ENCODE measurements around the gene COL27A1. TPM values are rescaled to one million over a fixed set of nuclear protein-coding genes. Genes with fewer than 3 reads are reported as not detected.

Gene COL27A1
- total and polyA plus RNA-seq, 12 donors, result 3.1 to 35.8 (median 5.1) TPM

GRCh38 chr9:114121227-114122135 lies 33.9 kb upstream of the COL27A1 start:
- intact Hi-C loops (cut with DNase I), result no loop called here
- no peak overlapping the region for H3K4me3 ChIP-seq
- H3K4me1 ChIP-seq, result peaks cover 0 to 14% (median 9%) of the 10 kb centered on the region in 9 donors
- peaks cover 0 to 18% (median 5%) of the 10 kb centered on the region in 7 donors for H3K27me3 ChIP-seq
- no peaks in the 10 kb centered on the region for H3K9me3 ChIP-seq
- WGBS, 2 donors, result 75 to 78% methylated on average over 16 of the region's 16 CpGs
- no peak overlapping the region for H3K27ac ChIP-seq
- DNase-seq (no peak), ATAC-seq (peak in 1 of 8 donors; percentile 22)
- no peaks in the 10 kb centered on the region for H3K36me3 ChIP-seq
- TF ChIP-seq CTCF (IDR thresholded peaks at IDR 0.05), result no peak

- WGBS, 2 donors, result 88 to 91% methylated on average over 9 of the region's 9 CpGs
- no peak for TF ChIP-seq CTCF (IDR thresholded peaks at IDR 0.05)
- Histone ChIP-seq H3K36me3 (no peaks in the 10 kb centered on the region), H3K9me3 (peaks cover 0 to 4% (median 0%) of the 10 kb centered on the region in 11 donors), H3K4me3 (no peak overlapping the region), H3K4me1 (peaks cover 0 to 14% (median 8%) of the 10 kb centered on the region in 9 donors), H3K27me3 (peaks cover 0 to 16% (median 5%) of the 10 kb centered on the region in 7 donors), H3K27ac (no peak overlapping the region)
- ATAC-seq, result peak in 1 of 8 donors; percentile 20
- intact Hi-C loops (cut with DNase I), result no loop called here
- DNase-seq, result no peak
Measured at GRCh38 chr9:114122136-114123027, 33.0 kb upstream of the COL27A1 start.

DNA sequence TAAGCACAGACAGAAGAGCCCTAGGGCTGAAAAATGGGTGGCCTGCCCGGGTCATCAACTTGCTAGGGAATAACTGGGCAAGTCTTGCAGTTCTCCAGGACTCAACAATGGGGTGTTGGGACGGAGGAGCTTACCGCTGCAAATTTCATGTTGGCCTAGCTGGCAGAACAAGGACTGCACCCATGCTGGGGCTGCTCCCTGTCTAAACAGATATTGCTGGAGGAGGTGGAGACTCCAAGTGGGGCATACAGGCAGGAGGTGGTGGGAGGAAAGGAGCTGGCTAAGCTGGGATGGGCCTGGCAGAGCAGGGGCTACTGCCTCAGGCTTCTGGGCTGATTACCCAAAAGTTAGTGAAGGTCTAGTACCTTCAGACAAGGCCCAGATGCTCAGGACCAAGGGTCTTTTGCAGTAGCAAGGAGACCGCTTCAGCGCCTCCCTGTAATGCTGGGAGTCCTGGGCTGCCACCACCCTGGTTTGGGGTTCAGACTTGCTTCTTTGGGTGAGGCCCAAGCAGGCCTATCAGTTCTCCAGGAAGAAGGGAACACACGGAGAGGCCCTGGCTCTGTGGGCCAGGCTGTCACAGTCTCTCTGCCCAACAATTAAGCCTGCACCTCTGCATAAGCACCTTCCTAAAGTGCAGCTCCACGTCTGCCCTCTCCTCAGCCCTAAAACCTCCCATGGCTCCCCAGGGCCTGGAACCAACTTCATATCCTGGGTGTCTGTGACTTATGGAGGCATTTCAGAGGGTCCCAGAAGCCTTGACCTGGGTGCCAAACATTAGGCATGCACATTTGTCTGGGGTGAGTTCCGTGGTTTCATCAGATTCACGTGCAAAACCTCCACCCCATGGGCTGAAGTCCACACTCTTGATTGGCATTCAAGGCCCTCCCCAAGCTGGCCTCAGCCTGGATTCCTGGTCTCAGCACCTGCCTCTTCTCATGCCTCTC lies 32.0 kb upstream of the COL27A1 start:
- TF ChIP-seq CTCF (IDR thresholded peaks at IDR 0.05), result no peak
- ATAC-seq, result peak in 1 of 8 donors; percentile 12
- Histone ChIP-seq H3K36me3 (no peaks in the 10 kb centered on the region), H3K9me3 (peaks cover 0 to 10% (median 0%) of the 10 kb centered on the region in 11 donors), H3K27me3 (peaks cover 0 to 13% (median 0%) of the 10 kb centered on the region in 7 donors), H3K4me3 (no peak overlapping the region), H3K4me1 (peaks cover 0 to 14% (median 8%) of the 10 kb centered on the region in 9 donors), H3K27ac (no peak overlapping the region)
- no peak for DNase-seq
- 90 to 91% methylated on average over 9 of the region's 9 CpGs for WGBS, 2 donors
- intact Hi-C loops (cut with DNase I), result no loop called here

All from heart right ventricle (tissue), 16 donors.